GM11168 (cell line): Measurements from ENCODE around the gene ABCE1.
"Not testable (repeated sequence)": the region's sequence is repeated elsewhere in the genome, so short reads cannot be mapped to it uniquely, and the experiment has no call there.

Source experiments
- in situ Hi-C: fragments of 300-500 bp; cut with MboI; formaldehyde crosslinking; loops from one replicate; pipeline ENCODE4 v1.12.0; 2022; ENCODE audit warnings: low sequenced_read_pairs; ENCODE audit not compliant: unreplicated experiment

Gene ABCE1

DNA sequence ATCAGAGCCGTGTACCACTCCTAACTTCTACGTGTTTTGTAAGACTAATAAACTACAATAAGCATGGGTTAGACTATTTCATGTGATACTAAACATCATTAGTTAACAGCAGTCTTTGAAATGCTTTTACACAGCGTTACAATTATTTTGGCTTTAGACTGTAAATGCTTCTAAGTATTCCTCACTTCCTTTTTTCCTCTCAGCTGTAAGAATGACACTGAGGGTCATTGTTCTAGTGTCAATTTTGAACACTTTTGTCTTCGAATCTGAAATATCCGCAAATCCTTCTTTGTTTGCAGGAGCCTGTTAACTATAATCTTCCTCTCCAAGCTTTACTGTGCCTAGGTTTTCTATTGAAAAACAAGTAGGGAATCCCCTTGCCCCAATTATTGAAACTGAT lies 1.5 kb downstream of the ABCE1 start:
- in situ Hi-C loops = no loop called here

DNA sequence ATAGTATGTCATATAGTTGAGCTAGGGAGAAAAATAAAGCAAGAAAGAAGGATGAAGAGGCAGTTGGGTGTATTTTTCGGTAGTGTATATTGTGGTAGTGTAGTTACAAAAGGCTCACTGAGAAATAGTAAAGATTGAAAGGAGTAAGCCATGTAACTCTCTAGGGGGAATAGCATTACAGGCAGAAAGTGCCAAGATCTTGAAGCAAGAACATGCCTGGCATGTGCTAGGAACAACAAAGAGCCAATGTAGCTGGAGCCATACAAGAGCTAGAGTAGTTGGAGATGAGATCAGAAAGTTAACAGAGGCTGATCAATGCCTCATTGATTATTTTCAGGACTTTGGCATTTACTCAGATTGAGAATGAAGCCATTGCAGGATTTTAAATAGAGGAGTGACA lies 3.0 kb downstream of the ABCE1 start:
- in situ Hi-C loops = no loop called here

- in situ Hi-C loops = no loop called here
Measured at GRCh38 chr4:145102619-145103018, 4.5 kb downstream of the ABCE1 start.

DNA sequence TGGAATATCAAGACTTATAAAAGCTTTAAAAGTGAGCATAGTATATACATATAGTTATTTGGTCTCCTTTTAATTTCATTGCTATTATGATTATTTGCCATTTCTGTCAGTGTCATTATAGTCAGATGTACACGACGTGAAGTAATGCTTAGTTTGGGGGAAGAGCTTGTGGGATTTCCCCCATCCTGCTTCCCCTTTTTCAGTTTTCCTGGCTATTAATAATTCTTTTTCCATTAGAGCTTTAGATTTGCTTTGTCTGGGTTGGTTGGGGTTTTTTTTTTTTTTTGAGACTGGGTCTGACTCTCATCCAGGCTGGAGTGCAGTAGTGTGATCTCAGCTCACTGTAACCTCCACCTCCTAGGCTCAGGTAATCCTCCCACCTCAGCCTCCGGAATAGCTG lies 5.4 kb downstream of the ABCE1 start:
- in situ Hi-C loops = no loop called here

DNA sequence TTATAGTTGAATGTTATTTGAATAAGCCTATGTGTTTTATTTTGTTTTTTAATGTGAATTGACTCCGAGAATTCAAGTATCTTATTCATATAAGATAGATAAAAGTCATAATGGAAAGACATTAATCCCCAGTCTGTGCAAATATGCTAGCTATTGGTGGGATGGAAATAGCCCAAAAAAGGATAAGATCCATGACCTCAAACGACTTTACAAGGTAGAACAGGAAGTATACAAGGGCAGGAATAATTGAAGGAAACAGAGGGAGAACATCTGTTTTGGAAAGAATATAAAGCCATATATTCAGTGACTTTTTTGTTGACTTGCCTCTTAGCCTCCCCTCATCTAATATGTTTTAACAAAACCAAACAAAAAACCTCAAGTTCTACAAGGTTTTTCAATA lies 9.0 kb downstream of the ABCE1 start:
- in situ Hi-C loops = no loop called here

- in situ Hi-C loops = no loop called here
Measured at GRCh38 chr4:145108128-145108527, 10.0 kb downstream of the ABCE1 start.

DNA sequence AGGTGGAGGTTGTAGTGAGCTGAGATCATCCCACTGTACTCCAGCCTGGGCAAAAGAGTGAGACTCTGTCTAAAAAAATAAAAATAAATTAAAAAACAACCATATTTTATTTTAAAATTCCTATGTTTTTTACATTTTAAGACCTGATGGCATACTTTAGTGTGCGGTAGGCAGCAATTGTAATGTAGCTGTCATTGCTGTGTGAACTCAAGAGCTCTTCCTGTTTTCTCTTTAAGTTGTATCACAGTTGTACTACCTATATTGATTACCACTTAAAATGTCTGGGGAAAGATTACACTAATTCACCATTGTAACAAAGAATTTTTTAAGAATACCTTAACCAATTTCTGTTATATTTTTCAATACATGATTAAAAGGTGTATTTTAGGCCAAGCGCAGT lies 27.3 kb downstream of the ABCE1 start:
- in situ Hi-C loops = no loop called here

DNA sequence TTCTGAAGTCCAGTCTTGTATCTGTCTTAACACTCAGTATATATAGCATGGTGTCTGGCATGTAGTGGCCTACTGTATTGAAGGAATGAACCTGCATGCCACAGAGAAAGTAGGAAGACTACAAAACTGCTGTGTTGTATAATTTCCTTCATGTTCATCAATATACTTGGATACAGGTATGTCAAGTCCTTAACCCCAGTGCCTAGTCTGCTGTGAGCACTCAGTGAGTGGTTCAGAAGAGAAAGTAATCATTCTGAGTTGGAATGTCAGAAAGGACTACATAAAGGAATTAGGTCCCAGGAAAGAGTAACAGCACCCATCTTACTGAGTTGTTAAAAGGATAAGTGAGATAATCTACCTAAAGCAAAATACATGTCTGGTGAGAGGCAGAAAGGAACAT lies 32.0 kb downstream of the ABCE1 start:
- in situ Hi-C loops = no loop called here

- in situ Hi-C loops = no loop called here
Measured at GRCh38 chr4:145130788-145131399, 32.8 kb downstream of the ABCE1 start.

DNA sequence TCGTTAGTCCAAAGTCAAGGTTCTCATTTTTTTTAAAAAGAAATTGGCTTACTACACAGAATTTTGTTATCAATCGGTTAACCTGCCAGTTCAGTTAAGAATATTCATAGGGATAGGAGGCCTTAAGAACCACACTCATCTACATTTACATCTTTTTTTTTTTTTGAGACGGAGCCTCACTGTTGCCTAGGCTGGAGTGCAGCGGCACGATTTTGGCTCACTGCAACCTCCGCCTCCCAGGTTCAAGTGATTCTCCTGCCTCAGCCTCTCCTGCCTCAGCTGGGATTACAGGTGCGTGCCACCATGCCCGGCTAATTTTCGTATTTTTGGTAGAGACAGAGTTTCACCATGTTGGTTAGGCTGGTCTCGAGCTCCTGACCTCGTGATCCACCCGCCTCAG lies 33.7 kb downstream of the ABCE1 start:
- in situ Hi-C loops = no loop called here

DNA sequence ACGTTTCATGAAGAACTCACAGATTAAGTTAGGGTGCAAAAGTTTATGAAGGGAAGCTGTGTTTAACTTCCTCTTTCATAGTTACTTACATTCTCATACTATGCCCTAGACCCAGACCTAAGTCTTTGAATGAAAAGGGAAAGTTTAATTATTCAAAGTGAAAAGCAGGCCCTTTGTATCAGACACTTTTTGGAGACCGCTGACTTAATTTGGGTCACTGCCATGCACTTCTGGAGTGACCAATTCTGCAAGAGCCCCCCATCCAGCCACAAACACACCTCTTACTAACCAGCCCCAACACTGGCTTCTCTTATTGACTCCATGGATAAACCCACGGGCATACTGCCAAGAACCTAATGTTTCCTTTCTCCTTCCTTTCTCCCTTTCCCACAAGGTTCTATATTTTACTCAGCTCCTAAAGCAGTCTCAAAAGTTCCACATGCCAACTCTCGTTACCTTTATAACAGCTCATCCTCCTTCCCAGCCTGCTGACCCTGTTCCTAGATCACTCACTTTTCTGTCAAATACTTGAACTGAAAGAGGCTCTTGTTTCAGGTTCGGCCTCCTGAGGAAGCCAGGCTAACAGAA lies 34.5 kb downstream of the ABCE1 start:
- in situ Hi-C loops = no loop called here

- in situ Hi-C loops = not testable (repeated sequence)
Measured at GRCh38 chr4:145136219-145136618, 38.1 kb downstream of the ABCE1 start.

DNA sequence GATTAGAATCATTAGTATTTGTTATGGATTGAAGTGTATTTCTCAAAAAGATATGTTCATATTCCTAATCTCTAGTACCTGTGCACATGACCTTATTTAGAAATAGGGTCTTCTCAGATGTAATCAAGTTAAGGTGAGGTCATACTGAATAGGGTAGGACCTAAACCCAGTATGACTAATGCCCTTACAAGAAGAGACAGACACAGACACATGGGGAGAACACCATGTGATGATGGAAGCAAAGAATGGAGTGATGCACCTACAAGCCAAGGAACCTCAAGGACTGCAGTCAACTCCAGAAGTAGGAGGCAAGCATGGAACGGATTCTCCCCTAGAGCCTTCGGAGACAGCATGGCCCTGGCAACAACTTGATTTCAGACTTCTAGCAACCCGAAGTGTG lies 50.9 kb downstream of the ABCE1 start:
- in situ Hi-C loops = no loop called here

- in situ Hi-C loops = no loop called here
Measured at GRCh38 chr4:145153181-145153903, 55.2 kb downstream of the ABCE1 start.

DNA sequence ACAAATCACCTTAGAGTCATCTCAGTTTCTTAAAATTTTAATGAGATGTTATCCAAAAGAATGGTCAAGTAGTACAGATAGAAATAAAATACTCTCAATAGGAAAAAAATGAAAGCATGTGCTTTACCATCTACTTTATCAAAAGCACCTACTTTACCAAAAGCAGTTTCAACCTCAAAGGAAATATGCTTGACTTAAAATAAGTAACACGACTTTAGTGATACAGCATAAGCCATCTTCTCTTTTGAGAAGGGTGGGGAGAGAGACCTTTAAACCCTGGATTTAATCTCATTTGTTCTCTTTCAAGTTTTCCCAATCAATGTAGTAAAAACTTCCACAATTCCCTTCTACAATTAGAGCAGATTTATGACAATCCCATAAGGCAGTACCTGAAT lies 55.8 kb downstream of the ABCE1 start:
- in situ Hi-C loops = no loop called here

- in situ Hi-C loops = no loop called here
Measured at GRCh38 chr4:145154573-145154972, 56.5 kb downstream of the ABCE1 start.

GRCh38 chr4:145155268-145155870 lies 57.3 kb downstream of the ABCE1 start:
- in situ Hi-C loops = loop anchor here (5.0 kb wide), 1 partner anchor 82 kb away; no protein-coding TSS in a partner anchor

DNA sequence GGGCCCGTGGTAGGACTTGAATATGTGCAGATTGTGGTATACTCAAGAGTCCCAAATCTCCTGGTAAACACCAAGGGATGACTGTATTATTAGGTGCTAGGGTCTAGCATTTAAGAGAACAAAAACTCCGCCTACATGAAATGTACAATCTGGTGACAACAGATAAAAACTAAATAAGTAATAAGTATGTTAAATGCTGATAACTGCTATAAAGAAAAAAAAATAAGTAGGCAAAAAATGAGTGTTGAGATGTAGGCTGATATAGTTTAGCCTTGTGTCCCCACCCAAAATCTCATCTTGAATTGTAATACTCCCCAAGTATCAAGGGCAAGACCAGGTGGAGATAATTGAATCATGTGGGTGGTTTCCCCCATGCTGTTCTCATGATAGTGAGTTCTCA lies 58.9 kb downstream of the ABCE1 start:
- in situ Hi-C loops = loop anchor here (5.0 kb wide), 1 partner anchor 80 kb away; no protein-coding TSS in a partner anchor

DNA sequence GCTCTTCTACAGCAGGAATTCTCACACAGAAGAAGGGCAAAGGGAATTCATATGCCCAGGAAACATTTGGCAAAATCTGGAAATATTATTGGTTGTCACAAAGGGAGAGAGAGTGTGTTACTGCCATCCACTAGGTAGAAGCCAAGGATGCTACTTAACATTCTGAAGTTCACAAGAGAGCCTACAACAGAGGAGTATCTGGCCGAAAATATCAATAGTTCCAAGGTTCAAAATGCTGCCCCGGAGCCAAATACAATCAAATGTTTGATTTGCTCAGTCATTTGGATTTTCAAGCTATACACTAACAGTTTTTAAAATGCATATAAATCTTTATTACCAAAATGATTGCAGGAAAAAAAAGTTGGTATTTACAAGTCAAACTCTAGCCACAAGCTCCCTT lies 63.4 kb downstream of the ABCE1 start:
- in situ Hi-C loops = no loop called here

DNA sequence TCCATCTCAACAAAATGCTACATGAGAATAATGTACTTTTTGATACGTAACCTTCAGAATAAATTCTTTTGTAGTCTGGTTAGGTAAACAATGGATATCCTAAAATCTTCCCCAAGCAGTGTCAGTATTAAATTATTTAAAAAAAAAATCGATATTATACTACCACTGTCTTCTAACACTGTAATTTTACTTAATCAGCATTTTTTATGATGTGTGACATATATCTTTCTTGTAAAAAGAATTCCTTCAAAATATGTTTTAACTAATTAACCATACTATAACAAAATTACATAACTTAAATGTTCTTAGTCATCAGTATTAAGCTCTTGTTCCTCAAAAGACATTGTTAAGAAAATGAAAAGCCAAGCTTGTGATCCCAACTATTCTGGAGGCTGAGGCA lies 69.8 kb downstream of the ABCE1 start:
- in situ Hi-C loops = no loop called here

DNA sequence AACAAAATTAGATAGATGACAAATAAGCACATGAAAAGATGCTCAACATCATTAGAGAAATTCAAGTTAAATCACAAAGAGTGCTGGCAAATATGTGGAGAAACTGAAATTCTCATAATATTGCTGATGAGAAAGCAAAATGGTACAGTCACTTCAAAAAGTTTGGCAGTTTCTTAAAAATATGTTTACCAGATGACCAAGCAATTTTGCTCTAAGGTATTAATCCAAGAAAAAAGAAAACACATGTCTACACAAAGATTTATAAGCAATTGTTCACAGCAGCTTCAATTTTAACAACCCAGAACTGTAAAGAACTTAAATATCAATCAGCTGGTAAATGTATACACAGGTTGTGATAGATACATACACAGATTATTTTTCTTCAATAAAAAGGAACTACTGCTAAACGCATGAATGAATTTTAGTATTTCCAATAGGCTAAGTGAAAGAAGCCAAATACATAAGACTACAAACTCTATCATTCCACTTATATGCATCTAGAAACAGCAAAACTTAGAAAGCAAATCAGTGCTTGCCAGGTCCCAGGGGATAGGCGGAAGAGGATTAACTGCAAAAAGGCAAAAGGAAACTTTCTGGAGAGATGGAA lies 70.6 kb downstream of the ABCE1 start:
- in situ Hi-C loops = no loop called here
